Measurements from ENCODE around the gene TRAF1. TPM values are rescaled to one million over a fixed set of nuclear protein-coding genes. Genes with fewer than 3 reads are reported as not detected.

Gene TRAF1
- total RNA-seq, 3 donors from 2014 or later, result 2.9 to 5.5 (median 3.8) TPM

GRCh38 chr9:120870206-120870605, 56.4 kb downstream of the TRAF1 start:
- H3K4me1 ChIP-seq (ENCODE audit: low read depth), result peaks cover 9% of the 10 kb centered on the region
- intact Hi-C loops (cut with DNase I, micrococcal nuclease), result no loop called here
- H3K9me3 ChIP-seq, result no peaks in the 10 kb centered on the region
- DNase-seq (no peak), ATAC-seq (no peak)
- no peaks in the 10 kb centered on the region for H3K36me3 ChIP-seq (ENCODE audit: low read depth)
- no peak overlapping the region for H3K4me3 ChIP-seq
- TF ChIP-seq CTCF (IDR thresholded peaks at IDR 0.05), result no peak

DNA sequence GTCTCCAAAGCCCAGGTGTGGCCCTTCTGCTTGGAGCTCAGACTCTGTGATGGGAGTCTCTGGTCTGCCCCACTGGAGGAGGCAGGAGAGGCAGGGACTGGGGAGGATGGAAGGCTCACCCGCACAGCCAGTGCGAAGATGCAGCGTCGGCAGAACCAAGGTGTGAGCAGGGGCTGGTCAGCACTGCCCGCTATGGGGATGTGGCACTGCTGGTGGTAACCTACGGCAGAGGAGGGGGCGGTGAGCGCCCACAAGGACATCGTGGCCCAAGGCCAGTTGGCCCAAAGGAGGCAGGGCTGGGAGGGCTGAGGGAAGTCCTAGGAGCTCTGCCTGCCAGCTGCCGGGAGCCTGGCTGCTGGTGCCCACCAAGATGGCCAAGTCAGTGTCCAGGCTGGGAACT, 56.9 kb downstream of the TRAF1 start:
- intact Hi-C loops (cut with DNase I, micrococcal nuclease), result no loop called here
- no peak overlapping the region for H3K4me3 ChIP-seq
- no peak for ATAC-seq

GRCh38 chr9:120869360-120869687, 57.3 kb downstream of the TRAF1 start:
- H3K9me3 ChIP-seq, result no peaks in the 10 kb centered on the region
- TF ChIP-seq CTCF (IDR thresholded peaks at IDR 0.05), result no peak
- no peaks in the 10 kb centered on the region for H3K36me3 ChIP-seq (ENCODE audit: low read depth)
- intact Hi-C loops (cut with DNase I, micrococcal nuclease), result no loop called here
- DNase-seq (no peak), ATAC-seq (no peak)
- peak overlapping the region; percentile 40 for H3K4me3 ChIP-seq
- peaks cover 9% of the 10 kb centered on the region for H3K4me1 ChIP-seq (ENCODE audit: low read depth)

More for the DNA sequence above, 56.9 kb downstream of the TRAF1 start:
- Histone ChIP-seq H3K9me3 (no peaks in the 10 kb centered on the region), H3K36me3 (ENCODE audit: low read depth) (no peaks in the 10 kb centered on the region), H3K4me1 (ENCODE audit: low read depth) (peaks cover 9% of the 10 kb centered on the region)
- TF ChIP-seq CTCF (IDR thresholded peaks at IDR 0.05), result no peak
- peak in 2 of 3 donors; percentile 53 to 68 for DNase-seq

DNA sequence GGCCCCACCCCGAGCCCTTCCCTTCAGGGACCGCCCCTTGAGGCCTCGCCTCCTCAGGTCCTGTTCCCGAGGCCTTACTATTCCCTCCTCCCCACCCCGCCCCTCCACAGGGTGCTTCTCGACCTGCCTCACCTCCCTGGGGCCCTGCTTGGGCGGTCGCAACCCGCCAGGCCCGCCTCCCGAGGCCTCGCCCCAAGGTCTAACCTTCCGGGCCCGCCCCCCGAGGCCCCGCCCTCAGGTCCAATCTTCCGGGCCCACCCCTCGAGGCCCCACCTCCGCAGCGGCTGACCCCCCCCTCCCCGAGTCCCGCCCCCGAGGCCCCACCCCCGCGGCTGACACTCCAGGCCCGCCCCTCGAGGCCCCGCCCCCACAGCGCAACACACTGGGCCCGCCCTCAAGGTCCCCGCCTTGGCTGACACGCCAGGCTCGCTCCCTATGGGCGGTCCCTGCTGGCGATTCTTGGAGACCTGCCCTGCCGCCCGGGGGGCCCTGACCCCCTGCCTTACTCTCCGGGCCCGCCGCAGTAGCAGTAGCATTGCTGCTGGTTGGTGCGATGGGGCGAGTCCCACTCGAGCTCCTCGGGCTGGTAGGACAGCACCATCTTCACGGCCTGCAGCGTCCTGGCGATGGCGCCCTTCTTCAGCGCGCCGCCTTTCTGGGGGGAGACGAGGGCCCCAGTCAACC, 57.8 kb downstream of the TRAF1 start:
- intact Hi-C loops (cut with DNase I, micrococcal nuclease), result no loop called here
- ATAC-seq, result peak; percentile 96
- no peaks in the 10 kb centered on the region for H3K36me3 ChIP-seq (ENCODE audit: low read depth)

GRCh38 chr9:120868339-120868675, 58.3 kb downstream of the TRAF1 start:
- Histone ChIP-seq H3K4me3 (no peak overlapping the region), H3K36me3 (ENCODE audit: low read depth) (no peaks in the 10 kb centered on the region), H3K9me3 (no peaks in the 10 kb centered on the region), H3K4me1 (ENCODE audit: low read depth) (peaks cover 9% of the 10 kb centered on the region)
- no peak for DNase-seq
- intact Hi-C loops (cut with DNase I, micrococcal nuclease), result no loop called here
- no peak for ATAC-seq
- TF ChIP-seq CTCF (IDR thresholded peaks at IDR 0.05), result no peak

More for the DNA sequence above, 57.8 kb downstream of the TRAF1 start:
- Histone ChIP-seq H3K4me3 (peak overlapping the region; percentile 40), H3K4me1 (ENCODE audit: low read depth) (peaks cover 9% of the 10 kb centered on the region), H3K9me3 (no peaks in the 10 kb centered on the region)
- TF ChIP-seq CTCF (IDR thresholded peaks at IDR 0.05), result no peak
- peak; percentile 99 to 100 (median 99) for DNase-seq

All from mucosa of descending colon (tissue), 3 donors.